ENCODE results near the gene APOBEC3C. TPM values are rescaled to one million over a fixed set of nuclear protein-coding genes. Genes with fewer than 3 reads are reported as not detected.
"Not testable (repeated sequence)": the region's sequence is repeated elsewhere in the genome, so short reads cannot be mapped to it uniquely, and the experiment has no call there.

The APOBEC3C gene
- total RNA-seq, 4 donors from 2014 or later: 6.6 to 14.4 (median 9.9) TPM

DNA sequence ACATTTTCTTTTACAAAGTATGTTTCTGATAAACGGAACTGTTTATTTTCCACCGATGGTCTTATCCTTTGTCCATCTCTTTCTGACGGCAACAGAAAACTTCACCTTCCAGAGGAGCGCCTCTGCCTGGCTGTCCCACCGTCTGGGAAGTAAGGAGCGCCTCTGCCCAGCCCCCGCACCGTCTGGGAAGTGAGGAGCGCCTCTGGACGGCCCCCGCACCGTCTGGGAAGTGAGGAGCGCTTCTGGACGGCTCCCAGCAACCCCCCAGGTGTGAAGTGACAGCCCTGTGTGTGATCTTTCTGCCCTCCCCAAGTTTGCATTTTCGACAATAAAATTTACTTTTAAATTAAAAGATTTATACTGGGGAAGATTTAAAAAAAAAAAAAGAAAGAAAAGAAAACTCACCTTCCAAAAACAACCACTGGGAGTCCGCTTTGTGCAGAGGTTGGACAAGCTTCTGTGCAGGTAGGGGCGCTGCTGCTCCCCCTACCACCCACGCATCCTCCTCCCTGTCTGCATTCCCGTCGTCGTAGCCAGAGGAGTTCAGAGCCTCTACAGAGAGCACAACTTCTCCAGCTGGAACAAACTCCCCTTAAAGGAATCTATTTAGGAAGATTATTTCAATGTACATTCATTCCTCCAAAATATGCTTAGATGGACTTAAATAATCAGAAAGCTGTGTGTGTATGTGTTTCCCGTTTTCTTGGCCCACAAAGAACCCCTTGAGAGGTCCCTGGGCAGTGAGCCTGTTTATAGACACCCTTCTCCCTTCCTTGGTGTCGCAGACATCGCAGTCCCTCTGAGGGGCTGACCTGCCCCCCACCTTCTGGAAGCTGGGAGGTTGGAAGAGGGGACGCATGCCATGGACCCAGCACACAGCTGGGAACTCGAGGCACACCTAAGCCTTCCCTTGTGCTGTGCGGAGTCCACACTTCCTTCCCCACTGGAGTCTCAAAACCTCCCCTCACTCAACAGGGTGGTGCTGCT, 32.8 kb upstream of the APOBEC3C start:
- Histone ChIP-seq H3K27me3 (no peaks in the 10 kb centered on the region), H3K36me3 (no peaks in the 10 kb centered on the region), H3K4me3 (peak overlapping the region in 3 of 4 donors; percentile 35 to 56 (median 54)), H3K27ac (peak overlapping the region in 3 of 4 donors; percentile 69 to 80 (median 76)), H3K4me1 (peaks cover 0 to 22% (median 7%) of the 10 kb centered on the region in 4 donors), H3K9me3 (no peaks in the 10 kb centered on the region)
- 24 to 27% methylated on average over 24 to 27 of the region's 27 CpGs for WGBS, 2 donors
- DNase-seq (ENCODE audit: low spot score in 2 of 2): no peak
- TF ChIP-seq, protein P1, sequence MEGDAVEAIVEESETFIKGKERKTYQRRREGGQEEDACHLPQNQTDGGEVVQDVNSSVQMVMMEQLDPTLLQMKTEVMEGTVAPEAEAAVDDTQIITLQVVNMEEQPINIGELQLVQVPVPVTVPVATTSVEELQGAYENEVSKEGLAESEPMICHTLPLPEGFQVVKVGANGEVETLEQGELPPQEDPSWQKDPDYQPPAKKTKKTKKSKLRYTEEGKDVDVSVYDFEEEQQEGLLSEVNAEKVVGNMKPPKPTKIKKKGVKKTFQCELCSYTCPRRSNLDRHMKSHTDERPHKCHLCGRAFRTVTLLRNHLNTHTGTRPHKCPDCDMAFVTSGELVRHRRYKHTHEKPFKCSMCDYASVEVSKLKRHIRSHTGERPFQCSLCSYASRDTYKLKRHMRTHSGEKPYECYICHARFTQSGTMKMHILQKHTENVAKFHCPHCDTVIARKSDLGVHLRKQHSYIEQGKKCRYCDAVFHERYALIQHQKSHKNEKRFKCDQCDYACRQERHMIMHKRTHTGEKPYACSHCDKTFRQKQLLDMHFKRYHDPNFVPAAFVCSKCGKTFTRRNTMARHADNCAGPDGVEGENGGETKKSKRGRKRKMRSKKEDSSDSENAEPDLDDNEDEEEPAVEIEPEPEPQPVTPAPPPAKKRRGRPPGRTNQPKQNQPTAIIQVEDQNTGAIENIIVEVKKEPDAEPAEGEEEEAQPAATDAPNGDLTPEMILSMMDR (IDR thresholded peaks at IDR 0.05): peak in 1 of 5 experiments; percentile 4
- no peak for TF ChIP-seq EP300 (IDR thresholded peaks at IDR 0.05)
- no peak for TF ChIP-seq POLR2A (IDR thresholded peaks at IDR 0.05)

DNA sequence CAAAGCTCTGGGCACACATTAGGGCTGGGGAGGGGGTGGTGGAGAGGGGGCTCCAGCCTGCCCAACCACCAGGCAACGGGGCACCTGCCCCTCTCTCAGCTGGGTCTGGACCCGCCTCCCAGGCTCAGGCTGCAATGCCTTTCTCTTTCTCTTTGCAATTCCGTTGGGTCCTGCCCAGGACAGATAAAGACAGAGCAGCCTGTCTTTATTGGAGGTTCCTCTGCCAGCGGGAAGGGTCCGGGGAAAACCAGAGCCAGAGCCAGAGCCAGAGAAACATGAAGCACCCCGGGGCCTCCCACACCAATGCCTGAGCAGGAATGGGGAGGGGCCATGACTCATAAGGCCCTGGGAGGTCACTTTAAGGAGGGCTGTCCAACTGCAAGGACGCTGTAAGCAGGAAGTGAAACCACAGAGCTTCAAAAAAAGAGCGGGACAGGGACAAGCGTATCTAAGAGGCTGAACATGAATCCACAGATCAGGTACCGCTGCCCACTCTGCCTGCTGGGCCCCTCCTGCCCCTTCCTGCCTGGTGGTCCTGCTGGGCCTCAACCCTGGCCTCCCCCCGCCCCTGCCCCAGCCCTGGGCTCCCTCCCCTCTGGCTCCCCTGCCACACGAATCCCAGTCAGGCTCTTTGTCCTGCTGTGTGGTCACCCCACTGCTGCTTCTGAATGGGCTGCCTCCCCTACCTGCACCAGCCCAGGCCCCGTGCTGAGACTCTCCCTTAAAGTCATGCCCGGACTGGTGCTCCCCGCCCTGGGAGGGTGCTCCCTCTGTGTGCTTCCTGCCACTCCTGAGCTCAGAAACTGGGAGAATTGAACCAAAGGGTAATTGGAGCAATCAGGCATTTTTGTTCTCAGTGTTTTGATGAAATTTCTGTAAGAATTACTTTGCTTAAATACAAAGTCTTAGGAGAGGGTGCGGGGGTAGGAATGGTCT, 31.8 kb upstream of the APOBEC3C start, which contains the start of gene APOBEC3B:
Gene APOBEC3B (plus strand): TSS at position 356 of the 936 bp plus-strand sequence. CDS start 107 bp downstream, at position 463.
- TF ChIP-seq POLR2A (IDR thresholded peaks at IDR 0.05) (no peak), EP300 (IDR thresholded peaks at IDR 0.05) (peak in 1 of 2 donors; percentile 65)
- H3K27me3 ChIP-seq: no peaks in the 10 kb centered on the region
- WGBS, 2 donors: 9 to 14% methylated on average over 11 to 16 of the region's 16 CpGs
- no peaks in the 10 kb centered on the region for H3K9me3 ChIP-seq
- peak within 1 kb of the TSS in 3 of 4 donors; percentile 35 to 56 (median 54) for H3K4me3 ChIP-seq
- peak within 1 kb of the TSS in 3 of 4 donors; percentile 69 to 80 (median 76) for H3K27ac ChIP-seq
- no peaks in the 10 kb centered on the region for H3K36me3 ChIP-seq
- peaks cover 0 to 22% (median 7%) of the 10 kb centered on the region in 4 donors for H3K4me1 ChIP-seq
- DNase-seq (ENCODE audit: low spot score in 2 of 2): peak; percentile 68 to 88

DNA sequence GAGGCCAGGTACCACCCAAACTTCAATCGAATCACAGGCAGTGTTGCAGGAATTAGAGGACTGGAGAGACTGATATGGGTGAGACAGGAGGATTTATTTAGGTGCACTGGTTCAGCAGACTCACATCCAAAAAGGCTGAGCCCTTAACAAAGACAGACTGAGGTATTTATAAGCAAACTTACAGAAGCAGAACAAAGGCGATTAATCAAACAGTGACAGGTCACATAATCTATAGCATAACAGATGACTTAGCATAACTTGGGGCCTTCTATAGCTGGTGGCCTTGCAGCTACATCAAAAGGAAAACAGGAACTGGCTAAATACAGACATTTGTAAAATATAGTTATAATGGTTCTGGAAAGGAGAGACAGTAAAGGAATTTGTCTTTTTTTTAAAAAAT, 29.8 kb upstream of the APOBEC3C start:
- H3K9me3 ChIP-seq: no peaks in the 10 kb centered on the region
- no peak for TF ChIP-seq EP300 (IDR thresholded peaks at IDR 0.05)
- TF ChIP-seq, protein P1 (IDR thresholded peaks at IDR 0.05): no peak
- no peak for TF ChIP-seq POLR2A (IDR thresholded peaks at IDR 0.05)
- peaks cover 0 to 22% (median 7%) of the 10 kb centered on the region in 4 donors for H3K4me1 ChIP-seq
- 93 to 98% methylated on average over 2 of the region's 2 CpGs for WGBS, 2 donors
- DNase-seq (ENCODE audit: low spot score in 2 of 2): no peak
- H3K36me3 ChIP-seq: no peaks in the 10 kb centered on the region
- no peak overlapping the region for H3K27ac ChIP-seq
- H3K4me3 ChIP-seq: no peak overlapping the region
- no peaks in the 10 kb centered on the region for H3K27me3 ChIP-seq

DNA sequence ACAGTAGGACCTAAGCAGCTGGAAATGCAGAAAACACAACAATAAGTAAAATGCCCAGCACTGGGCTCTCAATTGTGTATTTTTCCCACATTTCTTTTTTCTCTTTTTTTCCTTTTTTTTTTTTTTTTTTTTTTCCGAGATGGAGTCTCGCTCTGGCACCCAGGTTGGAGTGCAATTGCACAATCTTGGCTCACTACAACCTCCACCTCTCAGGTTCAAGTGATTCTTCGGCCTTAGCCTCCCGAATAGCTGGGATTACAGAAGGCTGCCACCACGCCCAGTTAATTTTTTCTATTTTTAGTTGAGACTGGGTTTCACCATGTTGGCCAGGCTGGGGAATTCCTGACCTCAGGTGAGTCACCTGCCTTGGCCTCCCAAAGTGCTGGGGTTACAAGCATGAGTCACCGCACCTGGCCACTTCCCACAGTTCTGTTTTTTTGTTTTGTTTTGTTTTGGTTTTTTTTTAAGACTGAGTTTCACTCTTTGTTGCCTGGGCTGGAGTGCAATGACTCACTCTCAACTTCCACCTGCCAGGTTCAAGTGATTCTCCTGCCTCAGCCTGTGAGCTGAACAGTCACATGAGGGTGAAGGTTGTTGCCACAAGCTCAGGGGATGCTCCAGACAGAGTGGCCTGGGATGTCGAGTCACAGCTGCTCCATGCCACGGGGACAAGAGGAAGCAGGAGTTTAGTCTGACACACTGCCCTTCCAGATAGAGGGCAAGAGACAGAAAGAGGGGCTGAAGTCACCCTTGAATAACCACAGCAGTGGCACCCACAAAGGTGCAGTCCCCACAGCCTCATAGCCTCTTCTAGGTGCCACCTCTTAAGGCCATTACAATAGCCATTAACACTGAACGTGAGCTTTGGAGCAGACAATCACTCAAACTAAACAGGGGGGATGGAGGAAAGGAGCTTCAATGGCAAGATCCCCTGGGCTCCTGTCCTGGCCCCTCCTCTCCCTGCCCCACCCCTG, 29.0 kb upstream of the APOBEC3C start:
- WGBS, 2 donors: 87% methylated on average over 9 of the region's 9 CpGs
- peaks cover 0 to 22% (median 7%) of the 10 kb centered on the region in 4 donors for H3K4me1 ChIP-seq
- H3K36me3 ChIP-seq; H3K27ac ChIP-seq; H3K4me3 ChIP-seq; H3K27me3 ChIP-seq; DNase-seq (ENCODE audit: low spot score in 2 of 2); H3K9me3 ChIP-seq: not testable (repeated sequence)

DNA sequence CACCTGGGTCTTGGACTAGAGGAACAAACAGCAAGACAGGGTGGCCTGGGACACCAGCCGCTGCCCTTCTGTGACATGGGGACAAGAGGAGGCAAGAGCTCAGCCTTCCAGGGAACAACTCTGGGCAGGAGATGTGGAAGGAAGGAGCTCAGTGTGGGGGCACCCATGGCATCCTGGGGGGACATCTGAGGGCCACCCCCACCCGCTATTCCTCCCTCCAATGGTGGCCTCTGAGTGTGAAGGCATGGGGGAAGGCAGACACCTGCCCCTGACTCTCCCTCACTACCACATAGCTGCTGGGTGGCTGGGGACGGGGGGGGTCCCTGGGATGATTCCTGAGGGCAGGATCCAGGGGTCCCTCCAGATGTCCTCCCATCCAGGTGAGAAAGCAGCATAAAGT, 27.4 kb upstream of the APOBEC3C start:
- TF ChIP-seq, protein P1 (IDR thresholded peaks at IDR 0.05): no peak
- TF ChIP-seq POLR2A (IDR thresholded peaks at IDR 0.05): no peak
- no peak for TF ChIP-seq EP300 (IDR thresholded peaks at IDR 0.05)
- no peak for DNase-seq (ENCODE audit: low spot score in 2 of 2)
- Histone ChIP-seq H3K27me3 (no peaks in the 10 kb centered on the region), H3K36me3 (no peaks in the 10 kb centered on the region), H3K4me1 (peaks cover 0 to 15% (median 5%) of the 10 kb centered on the region in 4 donors), H3K27ac (no peak overlapping the region), H3K9me3 (no peaks in the 10 kb centered on the region), H3K4me3 (no peak overlapping the region)
- WGBS, 2 donors: 89% methylated on average over 3 of the region's 3 CpGs; no CpG with 5 or more reads in 1 of the 2 donors
